GM12801 (cell line): ENCODE results near the gene FBN1.

Experiments
- TF ChIP-seq, protein P1 (sequence below): IDR thresholded peaks from one replicate; pipeline ENCODE4 v1.5.1; 2011; ENCODE audit warnings: control low read depth; ENCODE audit not compliant: insufficient read length; ENCODE audit errors: extremely low read depth

Gene FBN1

DNA sequence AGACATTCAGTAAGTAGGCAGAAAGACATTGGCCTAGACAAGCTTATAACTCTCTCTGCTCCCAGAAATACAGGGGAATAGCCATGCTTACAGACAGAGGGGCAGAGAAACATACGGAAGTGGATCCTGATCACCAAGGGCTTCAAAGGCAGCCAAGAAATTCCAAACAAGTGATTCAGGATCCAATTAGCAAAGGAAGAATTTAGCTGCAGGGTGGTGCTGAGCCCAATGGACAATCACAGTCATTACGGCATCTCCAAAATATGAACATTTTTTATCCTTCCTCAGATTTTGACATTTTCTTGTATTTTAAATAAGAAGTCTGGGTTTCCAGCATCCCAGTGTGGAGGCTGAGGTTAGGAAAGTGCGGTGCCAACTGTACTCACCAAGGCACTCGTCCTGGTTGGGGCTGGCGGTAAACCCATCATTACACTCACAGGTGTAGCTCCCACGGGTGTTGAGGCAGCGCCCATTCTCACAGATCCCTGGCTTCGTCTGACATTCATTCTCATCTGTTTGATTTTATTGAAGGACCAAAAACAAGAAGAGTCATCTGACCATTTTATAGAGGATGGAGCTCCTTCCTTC, 217.5 kb downstream of the FBN1 start:
- TF ChIP-seq, protein P1, sequence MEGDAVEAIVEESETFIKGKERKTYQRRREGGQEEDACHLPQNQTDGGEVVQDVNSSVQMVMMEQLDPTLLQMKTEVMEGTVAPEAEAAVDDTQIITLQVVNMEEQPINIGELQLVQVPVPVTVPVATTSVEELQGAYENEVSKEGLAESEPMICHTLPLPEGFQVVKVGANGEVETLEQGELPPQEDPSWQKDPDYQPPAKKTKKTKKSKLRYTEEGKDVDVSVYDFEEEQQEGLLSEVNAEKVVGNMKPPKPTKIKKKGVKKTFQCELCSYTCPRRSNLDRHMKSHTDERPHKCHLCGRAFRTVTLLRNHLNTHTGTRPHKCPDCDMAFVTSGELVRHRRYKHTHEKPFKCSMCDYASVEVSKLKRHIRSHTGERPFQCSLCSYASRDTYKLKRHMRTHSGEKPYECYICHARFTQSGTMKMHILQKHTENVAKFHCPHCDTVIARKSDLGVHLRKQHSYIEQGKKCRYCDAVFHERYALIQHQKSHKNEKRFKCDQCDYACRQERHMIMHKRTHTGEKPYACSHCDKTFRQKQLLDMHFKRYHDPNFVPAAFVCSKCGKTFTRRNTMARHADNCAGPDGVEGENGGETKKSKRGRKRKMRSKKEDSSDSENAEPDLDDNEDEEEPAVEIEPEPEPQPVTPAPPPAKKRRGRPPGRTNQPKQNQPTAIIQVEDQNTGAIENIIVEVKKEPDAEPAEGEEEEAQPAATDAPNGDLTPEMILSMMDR: no peak

DNA sequence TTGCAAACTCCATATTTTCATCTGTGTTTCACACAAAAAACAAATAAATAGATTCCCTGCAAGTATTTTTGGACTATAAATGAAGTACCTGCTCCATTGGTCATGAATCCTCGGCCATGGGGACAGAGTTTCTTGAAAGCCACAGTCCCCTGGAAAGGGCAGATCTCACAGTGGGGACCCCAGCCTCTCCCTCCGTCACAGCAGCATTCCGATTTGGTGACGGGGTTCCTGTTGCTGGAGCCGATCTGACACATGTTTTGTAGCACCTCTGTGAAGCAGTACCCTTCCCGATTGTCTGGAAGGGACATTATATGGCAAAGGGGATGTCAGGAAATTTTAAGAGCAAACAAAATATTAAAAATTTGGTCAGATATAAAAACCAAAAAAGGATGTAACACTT, 218.0 kb downstream of the FBN1 start:
- TF ChIP-seq, protein P1: no peak

DNA sequence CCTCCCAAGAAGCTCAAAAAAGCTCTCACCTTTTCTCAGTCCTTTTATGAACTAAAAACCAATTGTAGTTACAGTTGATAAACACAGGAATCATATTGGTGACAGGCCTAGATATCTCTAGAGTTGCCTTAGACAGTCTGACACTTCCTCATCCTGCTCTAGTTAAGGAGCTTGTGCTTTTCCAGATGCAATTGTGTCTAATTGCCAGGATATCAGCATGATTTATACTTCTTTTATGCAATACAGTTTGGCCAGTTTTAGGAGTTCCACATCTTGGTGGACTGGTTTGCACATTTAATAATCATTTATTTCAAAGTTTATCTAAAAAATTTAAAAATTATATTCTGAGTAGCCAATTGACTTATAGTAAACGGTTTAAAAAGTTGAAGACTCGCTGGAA, 218.6 kb downstream of the FBN1 start:
- TF ChIP-seq, protein P1: no peak

DNA sequence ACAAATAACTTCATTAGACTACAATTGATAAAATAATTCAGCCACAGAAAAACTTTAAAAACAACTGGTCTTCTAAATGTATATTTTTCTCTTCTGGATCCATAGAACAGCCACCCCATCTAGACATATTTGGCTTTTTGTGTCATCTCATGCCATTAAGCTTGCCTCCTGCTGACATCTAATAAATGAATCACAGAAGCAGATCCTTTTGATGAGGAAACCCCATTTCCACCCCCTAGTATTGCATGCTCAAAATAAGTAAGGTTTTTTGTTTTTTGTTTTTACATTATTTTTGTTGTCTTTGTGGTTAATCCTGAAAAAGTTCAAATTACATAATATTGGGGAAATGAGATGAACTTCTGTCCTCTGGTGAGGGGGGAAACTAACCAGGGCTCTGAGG, 219.5 kb downstream of the FBN1 start:
- TF ChIP-seq, protein P1: no peak

DNA sequence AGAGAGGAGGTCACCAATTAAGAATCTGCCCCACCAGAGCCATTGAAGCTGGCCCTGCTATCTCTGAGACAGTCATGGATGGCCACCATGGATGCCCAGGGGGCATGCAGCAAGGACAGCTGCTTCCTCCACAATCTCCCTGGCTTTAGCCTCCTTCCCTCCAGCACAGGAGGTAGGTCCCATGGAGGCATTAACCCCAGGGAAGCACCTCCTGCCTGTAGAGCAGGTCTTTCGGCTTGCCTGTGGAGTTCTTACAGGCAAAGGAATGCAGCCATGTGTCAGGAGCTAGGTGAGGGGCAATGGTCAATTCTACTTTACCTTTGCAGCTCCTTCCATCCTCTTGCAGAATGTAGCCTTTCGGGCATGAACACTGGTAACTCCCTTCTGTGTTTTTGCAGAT, 220.5 kb downstream of the FBN1 start:
- TF ChIP-seq, protein P1: no peak

DNA sequence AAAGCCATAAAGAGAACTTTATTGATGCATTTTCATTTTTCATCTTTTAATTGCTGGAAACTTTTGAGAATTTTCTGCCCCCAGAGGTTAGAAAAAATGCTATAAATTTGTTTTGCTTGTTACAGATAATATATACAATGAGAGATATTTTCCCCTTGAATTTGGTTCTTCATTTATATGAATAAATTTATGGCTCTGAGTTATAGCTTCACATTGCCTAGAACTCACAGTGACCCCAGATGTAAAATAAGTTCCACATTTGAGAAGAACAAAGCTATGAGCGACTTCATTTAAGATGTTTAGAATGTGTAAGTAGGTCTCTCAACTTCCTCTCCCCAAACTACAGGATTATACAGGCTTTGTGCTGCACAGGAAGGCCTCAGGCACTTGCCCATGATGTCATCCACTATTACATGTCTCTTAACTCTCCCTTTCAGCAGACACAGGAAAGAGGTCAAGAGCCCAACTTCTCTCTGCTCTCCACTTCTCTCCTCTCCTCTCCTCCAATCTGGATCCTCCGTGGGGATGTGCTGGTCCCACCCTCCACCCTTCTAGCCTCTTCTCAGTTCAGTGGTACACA, 221.5 kb downstream of the FBN1 start:
- TF ChIP-seq, protein P1: no peak

DNA sequence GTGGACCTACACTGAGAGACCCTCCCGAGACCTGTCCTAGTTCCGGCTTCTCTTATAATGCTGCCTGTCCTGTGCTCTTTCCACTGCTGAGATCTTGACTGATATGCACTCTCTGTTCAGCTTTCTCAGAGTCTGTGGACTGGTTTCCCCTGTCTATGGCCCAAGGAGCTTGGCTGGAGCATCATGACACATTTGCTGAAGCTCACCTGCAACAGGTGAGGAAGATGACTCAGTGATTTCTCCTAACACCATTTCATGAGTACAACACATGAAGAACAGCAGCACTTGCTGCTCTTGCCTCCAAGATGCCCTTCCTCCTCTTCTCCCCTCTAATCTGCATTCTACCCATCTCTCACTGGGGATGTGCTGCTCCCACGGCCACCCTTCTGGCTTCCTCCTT, 222.2 kb downstream of the FBN1 start:
- TF ChIP-seq, protein P1: no peak

DNA sequence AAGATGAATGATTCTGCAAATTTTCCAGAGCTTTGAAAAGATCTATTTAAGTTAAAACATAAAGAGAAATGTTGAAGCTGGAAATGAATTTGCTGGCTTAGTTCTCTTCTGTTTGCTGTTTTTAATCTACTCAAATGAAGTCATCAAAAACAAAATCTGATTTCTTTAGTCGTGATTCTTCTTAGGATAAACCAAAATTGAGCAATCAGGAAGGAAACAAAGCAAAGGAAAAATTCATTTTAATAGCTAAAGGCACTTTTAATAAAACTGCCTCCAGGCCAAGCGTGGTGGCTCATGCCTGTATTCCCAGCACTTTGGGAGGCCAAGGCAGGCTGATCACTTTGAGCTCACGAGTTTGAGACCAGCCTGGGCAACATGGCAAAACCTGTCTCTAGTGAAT, 223.1 kb downstream of the FBN1 start:
- TF ChIP-seq, protein P1: no peak
